OCI-LY7 (cell line): ENCODE results near the gene CECR2.

ENCODE experiments used
- EZH2phosphoT487 ChIP-seq: fragments of 200-600 bp; sonication (generic); IDR thresholded peaks from 2 replicates; pipeline ENCODE4 v1.6.1; 2018; ENCODE audit warnings: low read depth, borderline replicate concordance, mild to moderate bottlenecking, mixed run types, antibody characterized with exemption, low read length, moderate library complexity, mixed read lengths
- TF ChIP-seq, protein P1 (sequence below): fragments of 200-600 bp; sonication (generic); conservative IDR thresholded peaks from 2 replicates; pipeline ENCODE4 v1.5.1; 2014; ENCODE audit warnings: mild to moderate bottlenecking, antibody characterized with exemption, low read length, moderate library complexity, mixed read lengths

DNA sequence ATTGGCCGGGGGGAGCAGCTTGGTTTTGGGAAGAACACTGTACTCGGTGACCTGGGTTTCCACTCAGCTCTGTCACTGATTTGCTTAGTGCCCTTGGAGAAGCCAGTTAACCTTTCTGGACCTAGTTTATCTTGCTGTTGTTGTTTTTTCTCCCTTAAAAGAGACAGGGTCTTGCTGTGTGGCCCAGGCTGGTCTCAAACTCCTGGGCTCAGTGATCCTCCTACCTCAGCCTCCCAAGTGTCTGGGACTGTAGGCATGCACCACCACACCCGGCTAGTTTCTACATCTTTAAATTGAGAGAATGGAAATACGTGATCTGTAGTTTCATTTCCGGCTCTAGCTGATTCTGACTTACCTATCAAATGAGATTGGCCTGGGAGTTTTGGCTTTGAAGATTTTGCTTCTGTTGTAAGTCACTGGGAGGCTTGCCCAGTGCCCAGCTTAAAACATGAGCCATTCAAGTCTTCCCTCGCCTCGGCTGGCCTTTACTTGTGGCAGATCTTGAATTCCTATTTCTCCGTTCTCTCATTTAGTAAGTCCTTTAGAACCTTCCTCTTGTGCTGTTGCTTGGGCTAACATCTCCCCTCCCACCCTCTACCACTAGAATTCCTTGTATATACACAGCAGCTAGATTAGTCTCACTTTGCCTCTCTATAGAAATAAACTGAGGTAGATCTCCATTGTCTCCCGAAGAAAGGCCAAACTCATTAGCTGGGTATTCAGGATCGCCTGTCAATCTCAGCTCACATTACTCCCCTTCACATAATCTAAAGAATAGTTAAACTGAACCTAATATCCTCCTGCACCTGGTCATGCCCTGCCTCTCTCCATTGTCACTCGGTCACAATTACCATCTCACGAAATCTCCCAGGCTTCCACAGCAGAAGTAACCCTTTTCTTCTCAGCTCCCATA lies 106.3 kb downstream of the CECR2 start:
- TF ChIP-seq, protein P1, sequence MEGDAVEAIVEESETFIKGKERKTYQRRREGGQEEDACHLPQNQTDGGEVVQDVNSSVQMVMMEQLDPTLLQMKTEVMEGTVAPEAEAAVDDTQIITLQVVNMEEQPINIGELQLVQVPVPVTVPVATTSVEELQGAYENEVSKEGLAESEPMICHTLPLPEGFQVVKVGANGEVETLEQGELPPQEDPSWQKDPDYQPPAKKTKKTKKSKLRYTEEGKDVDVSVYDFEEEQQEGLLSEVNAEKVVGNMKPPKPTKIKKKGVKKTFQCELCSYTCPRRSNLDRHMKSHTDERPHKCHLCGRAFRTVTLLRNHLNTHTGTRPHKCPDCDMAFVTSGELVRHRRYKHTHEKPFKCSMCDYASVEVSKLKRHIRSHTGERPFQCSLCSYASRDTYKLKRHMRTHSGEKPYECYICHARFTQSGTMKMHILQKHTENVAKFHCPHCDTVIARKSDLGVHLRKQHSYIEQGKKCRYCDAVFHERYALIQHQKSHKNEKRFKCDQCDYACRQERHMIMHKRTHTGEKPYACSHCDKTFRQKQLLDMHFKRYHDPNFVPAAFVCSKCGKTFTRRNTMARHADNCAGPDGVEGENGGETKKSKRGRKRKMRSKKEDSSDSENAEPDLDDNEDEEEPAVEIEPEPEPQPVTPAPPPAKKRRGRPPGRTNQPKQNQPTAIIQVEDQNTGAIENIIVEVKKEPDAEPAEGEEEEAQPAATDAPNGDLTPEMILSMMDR = no peak
- no peak for TF ChIP-seq EZH2phosphoT487
